Measurements from ENCODE around the gene TRPC5OS. TPM values are rescaled to one million over a fixed set of nuclear protein-coding genes. Genes with fewer than 3 reads are reported as not detected.

The TRPC5OS gene
- total RNA-seq, 4 donors from 2014 or later, result not detected

- Histone ChIP-seq H3K9me3 (no peaks in the 10 kb centered on the region), H3K27me3 (no peaks in the 10 kb centered on the region), H3K36me3 (no peaks in the 10 kb centered on the region), H3K4me1 (no peaks in the 10 kb centered on the region), H3K4me3 (no peak overlapping the region), H3K27ac (no peak overlapping the region)
- DNase-seq (ENCODE audit: low spot score in 2 of 2), result no peak
- no peak for TF ChIP-seq CTCF (IDR thresholded peaks at IDR 0.05)
- no peak for TF ChIP-seq POLR2A (IDR thresholded peaks at IDR 0.05)
- no peak for TF ChIP-seq POLR2AphosphoS5 (IDR thresholded peaks at IDR 0.05)
- no peak for TF ChIP-seq EP300 (IDR thresholded peaks at IDR 0.05)
- WGBS, result 43% methylated on average over 2 of the region's 2 CpGs
Observed at GRCh38 chrX:111892375-111892774, 16.4 kb downstream of the TRPC5OS start.

GRCh38 chrX:111896148-111896547 lies 20.2 kb downstream of the TRPC5OS start:
- TF ChIP-seq POLR2A (IDR thresholded peaks at IDR 0.05) (no peak), POLR2AphosphoS5 (IDR thresholded peaks at IDR 0.05) (no peak), CTCF (IDR thresholded peaks at IDR 0.05) (no peak), EP300 (IDR thresholded peaks at IDR 0.05) (no peak)
- H3K4me3 ChIP-seq, result no peak overlapping the region
- H3K36me3 ChIP-seq, result no peaks in the 10 kb centered on the region
- no peaks in the 10 kb centered on the region for H3K27me3 ChIP-seq
- 77% methylated on average over 7 of the region's 7 CpGs for WGBS
- H3K4me1 ChIP-seq, result no peaks in the 10 kb centered on the region
- no peak for DNase-seq (ENCODE audit: low spot score in 2 of 2)
- H3K27ac ChIP-seq, result no peak overlapping the region
- H3K9me3 ChIP-seq, result no peaks in the 10 kb centered on the region

GRCh38 chrX:111914398-111915090 lies 38.6 kb downstream of the TRPC5OS start:
- TF ChIP-seq POLR2AphosphoS5 (IDR thresholded peaks at IDR 0.05) (no peak), EP300 (IDR thresholded peaks at IDR 0.05) (no peak)
- no peaks in the 10 kb centered on the region for H3K36me3 ChIP-seq
- no peak for DNase-seq (ENCODE audit: low spot score in 2 of 2)
- no peak overlapping the region for H3K27ac ChIP-seq
- H3K9me3 ChIP-seq, result no peaks in the 10 kb centered on the region
- 58% methylated on average over 7 of the region's 7 CpGs for WGBS
- H3K4me1 ChIP-seq, result no peaks in the 10 kb centered on the region
- H3K27me3 ChIP-seq, result no peaks in the 10 kb centered on the region
- no peak overlapping the region for H3K4me3 ChIP-seq

- no peaks in the 10 kb centered on the region for H3K36me3 ChIP-seq
- DNase-seq (ENCODE audit: low spot score in 2 of 2), result no peak
- H3K27ac ChIP-seq, result no peak overlapping the region
- no peak for TF ChIP-seq CTCF (IDR thresholded peaks at IDR 0.05)
- no peak for TF ChIP-seq POLR2A (IDR thresholded peaks at IDR 0.05)
- TF ChIP-seq POLR2AphosphoS5 (IDR thresholded peaks at IDR 0.05), result no peak
- no peak for TF ChIP-seq EP300 (IDR thresholded peaks at IDR 0.05)
- no peaks in the 10 kb centered on the region for H3K27me3 ChIP-seq
- H3K4me1 ChIP-seq, result no peaks in the 10 kb centered on the region
- H3K9me3 ChIP-seq, result no peaks in the 10 kb centered on the region
- no peak overlapping the region for H3K4me3 ChIP-seq
Observed at GRCh38 chrX:111917591-111917990, 41.6 kb downstream of the TRPC5OS start.

GRCh38 chrX:111928456-111928855 lies 52.5 kb downstream of the TRPC5OS start:
- 60% methylated on average over 4 of the region's 4 CpGs for whole genome bisulfite sequencing
- Histone ChIP-seq H3K4me3 (no peak overlapping the region), H3K36me3 (no peaks in the 10 kb centered on the region), H3K9me3 (no peaks in the 10 kb centered on the region), H3K27ac (no peak overlapping the region), H3K4me1 (no peaks in the 10 kb centered on the region), H3K27me3 (no peaks in the 10 kb centered on the region)
- TF ChIP-seq POLR2A (IDR thresholded peaks at IDR 0.05) (no peak), CTCF (IDR thresholded peaks at IDR 0.05) (no peak), POLR2AphosphoS5 (IDR thresholded peaks at IDR 0.05) (no peak), EP300 (IDR thresholded peaks at IDR 0.05) (no peak)
- no peak for DNase-seq (ENCODE audit: low spot score in 2 of 2)

Other genes with a start within 250 kb of the TRPC5OS start
- 100 to 1,000 TPM in 1 of 4 donors, 10 to 100 TPM in 3; 46.7 to 190 (median 67.4) TPM for gene ALG13, start 195.0 kb upstream of the TRPC5OS start, total RNA-seq
- not detected for gene TRPC5, start 206.6 kb downstream of the TRPC5OS start, total RNA-seq
- gene RTL4, start 206.8 kb downstream of the TRPC5OS start, total RNA-seq, result not detected

Measured in suprapubic skin (tissue), 4 donors.